ENCODE measurements around the gene LRP1B. TPM values are rescaled to one million over a fixed set of nuclear protein-coding genes. Genes with fewer than 3 reads are reported as not detected.

The LRP1B gene
- total RNA-seq, 1 experiment from 2014 or later, result 0.21 TPM

- no peaks in the 10 kb centered on the region for H3K27me3 Mint-ChIP-seq (ENCODE audit: unreplicated experiment)
- TF ChIP-seq CTCF (IDR thresholded peaks at IDR 0.05; ENCODE audit: unreplicated experiment), result no peak
- CTCF ChIA-PET, result no interaction called here
- no peak overlapping the region for H3K4me3 Mint-ChIP-seq (ENCODE audit: low read depth, unreplicated experiment)
- DNase-seq, result no peak
- no peak overlapping the region for H3K27ac Mint-ChIP-seq (ENCODE audit: unreplicated experiment)
- intact Hi-C loops (cut with micrococcal nuclease; ENCODE audit: unreplicated experiment), result no loop called here
- no peaks in the 10 kb centered on the region for H3K36me3 Mint-ChIP-seq (ENCODE audit: insufficient read depth, unreplicated experiment)
- peaks cover 9% of the 10 kb centered on the region for H3K4me1 Mint-ChIP-seq (ENCODE audit: low read depth, unreplicated experiment)
- H3K9me3 Mint-ChIP-seq (ENCODE audit: low read depth, unreplicated experiment), result no peaks in the 10 kb centered on the region
- no TSS peak for BruUV-seq (replicated peaks)
Observed at GRCh38 chr2:140384946-140385345, 1745.9 kb downstream of the LRP1B start.

- H3K27me3 Mint-ChIP-seq (ENCODE audit: unreplicated experiment), result no peaks in the 10 kb centered on the region
- H3K4me1 Mint-ChIP-seq (ENCODE audit: low read depth, unreplicated experiment), result peaks cover 9% of the 10 kb centered on the region
- H3K4me3 Mint-ChIP-seq (ENCODE audit: low read depth, unreplicated experiment), result no peak overlapping the region
- no peak for DNase-seq
- intact Hi-C loops (cut with micrococcal nuclease; ENCODE audit: unreplicated experiment), result no loop called here
- H3K9me3 Mint-ChIP-seq (ENCODE audit: low read depth, unreplicated experiment), result no peaks in the 10 kb centered on the region
- no TSS peak for BruUV-seq (replicated peaks)
- no peak for TF ChIP-seq CTCF (IDR thresholded peaks at IDR 0.05; ENCODE audit: unreplicated experiment)
- H3K27ac Mint-ChIP-seq (ENCODE audit: unreplicated experiment), result no peak overlapping the region
- no peaks in the 10 kb centered on the region for H3K36me3 Mint-ChIP-seq (ENCODE audit: insufficient read depth, unreplicated experiment)
- CTCF ChIA-PET, result no interaction called here
Observed at GRCh38 chr2:140383781-140384180, 1747.0 kb downstream of the LRP1B start.

- BruUV-seq (replicated peaks), result no TSS peak
- H3K4me1 Mint-ChIP-seq (ENCODE audit: low read depth, unreplicated experiment), result no peaks in the 10 kb centered on the region
- no peaks in the 10 kb centered on the region for H3K36me3 Mint-ChIP-seq (ENCODE audit: insufficient read depth, unreplicated experiment)
- CTCF ChIA-PET, result no interaction called here
- TF ChIP-seq CTCF (IDR thresholded peaks at IDR 0.05; ENCODE audit: unreplicated experiment), result no peak
- no peak for DNase-seq
- no peaks in the 10 kb centered on the region for H3K27me3 Mint-ChIP-seq (ENCODE audit: unreplicated experiment)
- H3K4me3 Mint-ChIP-seq (ENCODE audit: low read depth, unreplicated experiment), result no peak overlapping the region
- no peak overlapping the region for H3K27ac Mint-ChIP-seq (ENCODE audit: unreplicated experiment)
- intact Hi-C loops (cut with micrococcal nuclease; ENCODE audit: unreplicated experiment), result no loop called here
- no peaks in the 10 kb centered on the region for H3K9me3 Mint-ChIP-seq (ENCODE audit: low read depth, unreplicated experiment)
Observed at GRCh38 chr2:140376686-140377085, 1754.1 kb downstream of the LRP1B start.

GRCh38 chr2:140363131-140363530 is 1767.7 kb downstream of the LRP1B start:
- no peak for TF ChIP-seq CTCF (IDR thresholded peaks at IDR 0.05; ENCODE audit: unreplicated experiment)
- Mint-ChIP-seq H3K36me3 (ENCODE audit: insufficient read depth, unreplicated experiment) (no peaks in the 10 kb centered on the region), H3K9me3 (ENCODE audit: low read depth, unreplicated experiment) (peaks cover 2% of the 10 kb centered on the region), H3K27ac (ENCODE audit: unreplicated experiment) (no peak overlapping the region), H3K27me3 (ENCODE audit: unreplicated experiment) (no peaks in the 10 kb centered on the region), H3K4me1 (ENCODE audit: low read depth, unreplicated experiment) (peaks cover 7% of the 10 kb centered on the region), H3K4me3 (ENCODE audit: low read depth, unreplicated experiment) (no peak overlapping the region)
- DNase-seq, result no peak
- no TSS peak for BruUV-seq (replicated peaks)
- CTCF ChIA-PET, result interaction anchor here (0.7 kb wide), 1 partner anchor 29 kb away, joined by 3 read pairs; no protein-coding TSS in a partner anchor
- intact Hi-C loops (cut with micrococcal nuclease; ENCODE audit: unreplicated experiment), result no loop called here
